Measurements from ENCODE around the gene CERT1.
"Not testable (repeated sequence)": the region's sequence is repeated elsewhere in the genome, so short reads cannot be mapped to it uniquely, and the experiment has no call there.

Gene CERT1

DNA sequence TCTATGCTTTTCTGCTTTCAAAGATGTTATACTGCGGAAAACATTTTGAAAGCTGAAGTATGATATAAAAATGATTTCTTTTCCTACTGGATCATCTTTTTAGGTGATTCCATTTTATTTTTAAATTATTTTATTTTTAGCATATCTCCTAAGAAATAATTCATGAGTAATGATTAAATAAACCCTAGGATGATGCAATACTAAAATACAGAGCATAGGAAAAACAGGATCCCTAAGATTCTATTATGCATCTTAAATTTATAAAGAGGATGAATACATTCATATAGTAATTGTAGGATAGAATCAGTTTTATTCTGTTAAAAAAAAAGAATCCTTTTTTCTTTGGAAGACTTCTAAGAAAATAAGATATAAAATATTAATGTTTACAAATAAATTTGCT, 11.1 kb upstream of the CERT1 start:
- no peak for DNase-seq (ENCODE audit: low spot score)

- no peak for DNase-seq (ENCODE audit: low spot score)
Observed at GRCh38 chr5:75522025-75522424, 10.6 kb upstream of the CERT1 start.

GRCh38 chr5:75521195-75521594, 9.8 kb upstream of the CERT1 start:
- no peak for DNase-seq (ENCODE audit: low spot score)

DNA sequence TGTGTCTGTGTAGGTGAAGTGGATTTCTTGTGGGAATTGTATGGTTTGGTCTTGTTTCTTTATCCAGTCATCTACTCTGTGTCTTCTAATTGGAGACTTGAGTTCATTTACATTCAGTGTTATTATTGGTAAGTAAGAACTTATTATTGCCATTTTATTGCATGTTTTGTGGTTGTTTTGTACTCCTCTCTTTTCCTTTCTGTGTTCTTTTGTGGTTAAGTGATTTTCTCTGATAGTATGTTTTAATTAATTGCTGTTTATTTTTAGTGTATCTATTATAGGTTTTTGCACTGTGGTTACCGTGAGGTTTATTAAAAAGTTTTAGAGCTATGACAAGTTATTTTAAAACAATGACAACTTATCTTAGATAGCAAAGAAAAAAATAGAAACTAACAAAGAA, 8.3 kb upstream of the CERT1 start:
- DNase-seq (ENCODE audit: low spot score) = no peak

DNA sequence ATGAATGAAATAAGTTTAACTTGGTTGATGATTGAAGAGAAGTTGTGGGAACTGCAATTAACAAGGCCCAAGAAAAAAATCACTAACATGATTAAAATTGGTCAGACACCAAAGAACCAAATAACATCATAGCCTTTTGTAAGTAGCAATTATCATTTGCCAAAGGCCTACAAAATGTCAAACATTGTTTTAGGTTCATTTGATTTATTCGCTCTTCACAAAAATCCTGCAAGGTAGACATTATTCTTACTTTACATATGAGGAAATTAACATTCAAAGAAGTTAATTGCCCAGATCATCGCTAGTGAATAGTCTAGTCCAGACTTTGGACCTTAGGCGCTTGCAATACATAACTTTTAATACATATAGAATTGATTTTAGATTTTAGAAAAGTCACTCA, 2.9 kb upstream of the CERT1 start:
- DNase-seq (ENCODE audit: low spot score) = no peak

DNA sequence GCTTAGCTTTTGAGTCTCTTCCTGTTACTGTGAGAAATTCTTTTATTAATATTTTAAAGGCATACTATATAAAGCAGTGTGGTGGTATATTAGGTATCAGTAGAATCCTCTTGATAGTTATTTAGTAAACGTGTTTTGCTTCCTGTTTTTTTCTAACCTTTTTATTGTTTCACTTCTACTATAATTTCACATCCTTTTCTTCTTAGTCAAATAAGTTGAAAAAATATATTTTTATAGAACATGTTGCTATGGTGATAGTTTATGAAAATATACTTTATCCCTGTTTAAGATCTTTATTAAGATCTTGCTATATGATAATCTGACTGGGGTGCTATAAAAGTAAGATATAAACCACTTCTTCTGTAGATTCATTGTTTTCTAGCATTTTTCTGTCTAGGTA, 2.4 kb upstream of the CERT1 start:
- DNase-seq (ENCODE audit: low spot score) = no peak

DNA sequence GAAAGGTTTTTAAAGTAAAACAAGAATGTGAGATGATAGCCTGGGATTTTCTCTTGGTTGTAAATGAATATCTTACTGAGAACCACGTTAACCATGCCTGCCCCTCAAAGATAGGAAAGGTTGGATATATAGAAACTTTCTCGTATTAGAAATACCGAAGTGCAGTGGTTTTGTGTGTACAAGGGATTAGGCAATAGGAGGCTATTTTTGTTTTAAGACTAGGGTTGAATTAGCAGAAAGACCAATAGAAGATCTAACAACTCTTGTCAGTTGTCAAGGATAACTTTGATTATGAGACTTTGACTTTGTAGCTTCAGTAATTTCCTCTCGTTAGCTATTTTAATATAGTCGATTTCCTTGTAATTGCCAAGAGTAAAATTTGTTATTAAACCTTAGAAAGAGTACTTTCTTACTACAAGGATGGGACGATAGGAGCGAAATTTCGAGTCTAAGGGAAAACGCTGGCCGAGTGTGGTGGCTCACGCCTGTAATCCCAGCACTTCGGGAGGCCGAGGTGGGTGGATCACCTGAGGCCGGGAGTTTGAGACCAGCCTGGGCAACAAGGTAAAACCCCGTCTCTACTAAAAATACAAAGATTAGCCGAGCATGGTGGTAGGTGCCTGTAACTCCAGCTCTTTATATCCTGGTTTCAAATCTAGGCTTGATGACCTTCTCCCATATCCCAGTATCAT, 1.1 kb upstream of the CERT1 start:
- no peak for DNase-seq (ENCODE audit: low spot score)

- DNase-seq (ENCODE audit: low spot score) = peak; percentile 53
Observed at GRCh38 chr5:75510836-75511434, 494 bp downstream of the CERT1 start.

DNA sequence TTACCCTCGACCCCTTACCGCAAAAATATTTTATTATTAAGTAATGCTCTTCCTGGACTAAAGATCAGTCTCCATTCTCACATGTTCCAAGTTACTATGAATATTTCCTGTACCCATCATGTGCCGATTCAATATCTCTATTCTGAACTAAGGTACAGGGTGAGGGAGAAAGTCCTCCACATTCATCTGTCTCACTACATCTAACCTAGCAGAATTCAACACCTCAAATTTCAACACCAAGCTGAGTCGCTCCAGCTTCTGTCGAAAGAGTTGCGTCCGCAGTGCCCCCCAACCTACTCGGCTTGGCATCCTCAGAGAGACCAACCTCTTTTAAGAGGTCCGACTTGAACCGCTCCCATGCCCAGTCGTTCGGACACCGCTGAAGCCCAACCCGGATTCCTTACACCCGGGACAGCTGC, 1.0 kb downstream of the CERT1 start:
- DNase-seq (ENCODE audit: low spot score) = no peak

GRCh38 chr5:75509956-75510355, 1.5 kb downstream of the CERT1 start:
- DNase-seq (ENCODE audit: low spot score) = peak; percentile 29

GRCh38 chr5:75509546-75509945, 1.9 kb downstream of the CERT1 start:
- no peak for DNase-seq (ENCODE audit: low spot score)

DNA sequence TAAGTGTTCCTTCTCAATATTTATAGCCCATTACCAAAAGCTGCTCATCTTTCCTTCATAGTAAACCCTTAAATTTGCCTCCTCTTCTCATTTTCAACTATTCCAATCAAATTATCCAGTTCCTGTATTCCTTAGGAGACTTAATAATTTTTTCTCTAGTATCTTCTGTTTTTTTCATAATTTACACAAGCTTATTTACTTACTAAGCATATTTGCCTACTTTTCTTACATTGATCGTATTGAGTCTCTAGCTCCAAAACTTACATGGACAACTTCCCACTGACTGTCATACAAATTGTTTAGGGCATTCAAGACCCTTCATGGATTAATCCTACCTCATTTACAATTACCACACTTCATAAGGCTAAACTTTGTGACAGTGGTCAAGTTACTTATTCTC, 3.6 kb downstream of the CERT1 start:
- DNase-seq (ENCODE audit: low spot score) = no peak

- not testable (repeated sequence) for DNase-seq (ENCODE audit: low spot score)
Observed at GRCh38 chr5:75505112-75505511, 6.3 kb downstream of the CERT1 start.

DNA sequence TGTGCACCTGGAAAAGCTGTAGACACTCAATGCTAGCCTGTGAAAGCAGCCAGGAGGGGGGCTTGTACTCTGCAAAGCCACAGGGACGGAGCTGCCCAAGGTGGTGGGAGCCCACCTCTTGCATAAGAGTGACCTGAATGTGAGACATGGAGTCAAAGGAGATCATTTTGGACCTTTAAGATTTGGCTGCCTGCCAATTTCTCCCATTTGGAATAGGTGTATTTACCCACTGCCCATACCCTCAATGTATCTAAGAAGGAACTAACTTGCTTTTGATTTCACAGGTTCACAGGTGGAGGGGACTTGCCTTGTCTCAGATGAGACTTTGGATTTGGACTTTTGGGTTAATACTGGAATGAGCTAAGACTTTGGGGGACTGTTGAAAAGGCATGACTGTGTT, 12.6 kb downstream of the CERT1 start:
- DNase-seq (ENCODE audit: low spot score) = not testable (repeated sequence)

GRCh38 chr5:75498208-75498777, 13.1 kb downstream of the CERT1 start:
- no peak for DNase-seq (ENCODE audit: low spot score)

GRCh38 chr5:75496026-75496425, 15.4 kb downstream of the CERT1 start:
- no peak for DNase-seq (ENCODE audit: low spot score)

GRCh38 chr5:75491621-75492020, 19.8 kb downstream of the CERT1 start:
- DNase-seq (ENCODE audit: low spot score) = no peak

- not testable (repeated sequence) for DNase-seq (ENCODE audit: low spot score)
Observed at GRCh38 chr5:75489847-75490246, 21.6 kb downstream of the CERT1 start.

DNA sequence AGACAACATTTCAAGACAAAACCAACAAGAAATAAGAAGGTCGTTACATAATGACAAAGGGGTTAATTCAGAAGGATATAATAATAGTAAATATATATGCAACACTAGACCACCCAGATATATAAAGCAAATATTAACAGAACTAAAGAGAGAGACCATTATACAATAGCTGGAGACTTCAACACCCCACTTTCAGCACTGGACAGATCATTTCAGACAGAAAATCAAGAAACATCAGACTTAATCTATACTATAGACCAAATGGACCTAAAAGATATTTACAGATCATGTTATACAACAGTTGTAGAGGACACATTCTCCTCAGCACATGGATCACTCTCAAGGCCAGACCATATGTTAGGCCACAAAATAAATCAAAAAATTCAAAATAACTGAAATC, 26.8 kb downstream of the CERT1 start:
- DNase-seq (ENCODE audit: low spot score) = no peak

DNA sequence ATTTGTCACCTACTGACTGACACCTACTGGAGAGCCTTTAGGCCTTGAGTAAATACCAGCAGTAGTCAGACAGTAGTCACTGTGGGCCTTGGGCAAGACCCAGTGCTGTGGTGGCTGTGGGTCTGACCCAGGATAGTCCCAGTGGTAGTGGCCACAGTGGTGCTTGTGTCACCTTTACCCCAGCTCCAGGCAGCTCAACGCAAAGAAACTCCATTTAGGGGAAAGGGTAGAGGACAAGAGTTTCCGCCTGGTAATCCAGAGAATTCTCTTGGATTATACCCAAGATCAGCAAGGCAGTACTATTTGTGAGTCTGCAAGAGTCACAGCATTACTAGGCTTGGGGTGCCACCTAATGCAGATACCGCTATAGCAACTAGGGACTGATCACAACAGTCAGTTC, 28.9 kb downstream of the CERT1 start:
- DNase-seq (ENCODE audit: low spot score) = no peak

GRCh38 chr5:75481024-75481423, 30.4 kb downstream of the CERT1 start:
- DNase-seq (ENCODE audit: low spot score) = no peak

GRCh38 chr5:75475364-75475763, 36.1 kb downstream of the CERT1 start:
- no peak for DNase-seq (ENCODE audit: low spot score)

DNA sequence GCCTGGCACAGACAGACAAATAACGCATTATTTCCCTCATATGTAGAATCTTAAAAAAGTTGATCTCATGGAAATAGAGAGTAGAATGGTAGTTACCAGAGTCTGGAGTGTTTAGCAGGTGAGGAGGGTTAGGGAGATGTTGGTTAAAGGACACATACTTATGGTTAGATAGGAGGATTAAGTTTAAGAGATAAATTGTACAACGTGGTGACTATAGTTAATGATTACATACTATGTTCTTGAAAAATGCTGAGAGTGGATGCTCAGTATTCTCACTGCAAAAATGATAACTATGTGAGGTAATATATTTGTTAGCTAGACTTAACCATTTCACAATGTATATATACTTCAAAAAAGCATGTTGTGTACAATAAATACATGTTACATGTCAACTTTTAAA, 38.0 kb downstream of the CERT1 start:
- no peak for DNase-seq (ENCODE audit: low spot score)

DNA sequence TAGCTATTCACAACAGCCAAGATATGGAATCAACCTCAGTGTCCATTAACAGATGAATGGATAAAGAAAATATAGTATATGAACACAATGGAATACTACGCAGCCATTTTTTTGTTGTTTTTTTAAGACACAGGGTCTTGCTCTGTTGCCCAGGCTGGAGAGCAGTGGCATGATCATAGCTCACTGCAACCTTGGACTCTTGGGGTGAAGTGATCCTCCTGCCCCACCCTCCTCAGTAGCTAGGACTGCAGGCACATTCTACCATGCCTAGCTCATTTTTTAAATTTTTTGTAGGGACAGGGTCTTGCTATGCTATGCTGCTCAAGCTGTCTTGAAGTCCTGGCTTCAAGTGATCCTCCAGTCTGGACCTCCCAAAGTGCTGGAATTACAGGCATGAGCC, 38.5 kb downstream of the CERT1 start:
- no peak for DNase-seq (ENCODE audit: low spot score)

Measured in AG20443 (cell line).